Activated CD4-positive, CD25-positive, alpha-beta regulatory T cell treated with anti-CD3 and anti-CD28 coated beads, Interleukin-2, amount 50 U/mL, for 16 hours (primary cell): Measurements from ENCODE around the gene OR10A4.
"Not testable (repeated sequence)": the region's sequence is repeated elsewhere in the genome, so short reads cannot be mapped to it uniquely, and the experiment has no call there.

ENCODE experiments used
- DNase-seq: peaks from one replicate; pipeline ENCODE4 v3.0.0-alpha.2; 2020; ENCODE audit warnings: low read depth, low spot score

OR10A4 gene

GRCh38 chr11:6876325-6876724, at the start of gene OR10A4:
Gene OR10A4, plus strand, starts transcription at chr11:6876625. Its CDS starts 23 bp downstream, at chr11:6876648.
- no peak for DNase-seq

DNA sequence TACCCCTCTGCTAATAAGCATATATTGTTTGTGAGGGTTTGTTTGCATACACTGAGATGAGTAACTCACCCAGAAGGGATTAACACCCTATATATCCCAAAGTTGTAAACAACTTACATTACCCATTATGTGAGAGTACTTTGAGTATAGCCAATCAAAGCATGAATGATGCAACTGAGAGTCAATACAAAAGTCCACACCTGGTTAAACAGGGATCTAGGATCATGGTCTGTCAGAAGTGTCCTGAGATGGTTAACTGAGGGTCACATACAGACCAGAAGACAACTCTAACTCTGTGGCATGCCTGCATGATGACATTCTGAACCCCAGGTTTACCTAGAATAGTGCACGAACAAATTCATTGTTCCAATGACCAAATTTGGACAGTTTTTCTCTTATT, 48.3 kb upstream of the OR10A4 start:
- DNase-seq = no peak

- no peak for DNase-seq
These were observed 43.1 kb upstream of the OR10A4 start for GRCh38 chr11:6833356-6833755.

GRCh38 chr11:6834021-6834420, 42.4 kb upstream of the OR10A4 start:
- DNase-seq = no peak

GRCh38 chr11:6841694-6842093, 34.7 kb upstream of the OR10A4 start:
- DNase-seq = no peak

- DNase-seq = no peak
These were observed 32.8 kb upstream of the OR10A4 start for GRCh38 chr11:6843670-6844069.

GRCh38 chr11:6844356-6844755, 32.1 kb upstream of the OR10A4 start:
- DNase-seq = no peak

DNA sequence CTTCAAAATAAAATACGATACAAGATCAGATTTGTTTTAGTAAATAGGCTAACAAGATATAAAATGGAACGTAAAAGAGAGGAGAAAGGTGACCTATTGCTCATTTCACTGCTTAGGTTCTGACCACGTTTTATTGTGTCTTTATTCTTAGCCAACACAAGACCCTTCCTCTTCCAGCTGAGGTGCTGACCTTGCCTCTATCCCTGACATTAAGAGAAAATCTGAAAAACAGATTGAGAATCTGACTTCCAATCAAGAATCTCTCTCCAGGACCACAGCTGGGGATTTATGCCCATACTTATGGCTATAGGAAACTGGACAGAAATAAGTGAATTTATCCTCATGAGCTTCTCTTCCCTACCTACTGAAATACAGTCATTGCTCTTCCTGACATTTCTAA, 31.0 kb upstream of the OR10A4 start, which contains the start of gene OR10A5:
TSS of gene OR10A5 (plus strand) at position 301 of the 400 bp plus-strand sequence. CDS start at position 301, 0 bp downstream.
- no peak for DNase-seq

DNA sequence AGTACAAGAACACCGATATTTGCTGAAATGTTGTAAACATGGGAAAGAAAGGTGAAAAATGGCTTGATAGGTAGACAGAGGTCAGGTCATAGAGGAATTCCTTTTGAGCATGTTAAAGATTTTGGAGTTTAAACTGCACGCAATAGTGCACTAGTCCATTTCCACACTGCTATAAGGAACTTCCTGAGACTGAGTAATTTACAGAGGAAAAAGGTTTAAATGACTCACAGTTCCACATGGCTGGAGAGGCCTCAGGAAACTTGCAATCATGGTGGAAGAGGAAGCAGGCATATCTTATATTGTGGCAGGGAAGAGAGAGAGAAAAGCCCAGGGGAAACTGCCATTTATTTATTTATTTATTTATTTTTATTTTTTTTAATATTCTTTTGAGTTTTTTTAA, 25.9 kb upstream of the OR10A4 start:
- DNase-seq = no peak

GRCh38 chr11:6854801-6855200, 21.6 kb upstream of the OR10A4 start:
- not testable (repeated sequence) for DNase-seq

- DNase-seq = no peak
These were observed 20.4 kb upstream of the OR10A4 start for GRCh38 chr11:6855971-6856541.

GRCh38 chr11:6856871-6857270, 19.6 kb upstream of the OR10A4 start:
- no peak for DNase-seq

- DNase-seq = no peak
These were observed 13.5 kb upstream of the OR10A4 start, which contains the start of gene OR10A2 for GRCh38 chr11:6862961-6863360. Gene OR10A2, plus strand, starts transcription at chr11:6863057. Its CDS starts 6,698 bp downstream, at chr11:6869755.

GRCh38 chr11:6864438-6864837, 12.0 kb upstream of the OR10A4 start:
- no peak for DNase-seq

- DNase-seq = no peak
These were observed 5.1 kb upstream of the OR10A4 start for GRCh38 chr11:6871278-6871677.

GRCh38 chr11:6875761-6876160, 664 bp upstream of the OR10A4 start:
- no peak for DNase-seq

DNA sequence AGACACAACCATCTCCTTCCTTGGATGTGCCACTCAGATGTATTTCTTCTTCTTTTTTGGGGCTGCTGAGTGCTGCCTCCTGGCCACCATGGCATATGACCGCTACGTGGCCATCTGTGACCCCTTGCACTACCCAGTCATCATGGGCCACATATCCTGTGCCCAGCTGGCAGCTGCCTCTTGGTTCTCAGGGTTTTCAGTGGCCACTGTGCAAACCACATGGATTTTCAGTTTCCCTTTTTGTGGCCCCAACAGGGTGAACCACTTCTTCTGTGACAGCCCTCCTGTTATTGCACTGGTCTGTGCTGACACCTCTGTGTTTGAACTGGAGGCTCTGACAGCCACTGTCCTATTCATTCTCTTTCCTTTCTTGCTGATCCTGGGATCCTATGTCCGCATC, 489 bp downstream of the OR10A4 start:
- DNase-seq = no peak

GRCh38 chr11:6882751-6883150, 6.3 kb downstream of the OR10A4 start:
- DNase-seq = no peak

DNA sequence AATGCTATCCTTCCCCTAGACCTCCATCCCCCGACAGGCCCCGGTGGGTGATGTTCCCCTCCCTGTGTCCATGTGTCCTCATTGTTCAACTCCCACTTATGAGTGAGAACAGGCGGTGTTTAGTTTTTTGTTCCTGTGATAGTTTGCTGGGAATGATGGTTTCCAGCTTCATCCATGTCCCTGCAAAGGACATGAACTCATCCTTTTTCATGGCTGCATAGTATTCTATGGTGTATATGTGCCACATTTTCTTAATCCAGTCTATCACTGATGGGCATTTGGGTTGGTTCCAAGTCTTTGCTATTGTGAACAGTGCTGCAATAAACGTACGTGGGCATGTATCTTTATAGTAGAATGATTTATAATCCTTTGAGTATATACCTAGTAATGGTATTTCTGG, 11.3 kb downstream of the OR10A4 start:
- not testable (repeated sequence) for DNase-seq

- no peak for DNase-seq
These were observed 12.4 kb downstream of the OR10A4 start for GRCh38 chr11:6888830-6889229.

DNA sequence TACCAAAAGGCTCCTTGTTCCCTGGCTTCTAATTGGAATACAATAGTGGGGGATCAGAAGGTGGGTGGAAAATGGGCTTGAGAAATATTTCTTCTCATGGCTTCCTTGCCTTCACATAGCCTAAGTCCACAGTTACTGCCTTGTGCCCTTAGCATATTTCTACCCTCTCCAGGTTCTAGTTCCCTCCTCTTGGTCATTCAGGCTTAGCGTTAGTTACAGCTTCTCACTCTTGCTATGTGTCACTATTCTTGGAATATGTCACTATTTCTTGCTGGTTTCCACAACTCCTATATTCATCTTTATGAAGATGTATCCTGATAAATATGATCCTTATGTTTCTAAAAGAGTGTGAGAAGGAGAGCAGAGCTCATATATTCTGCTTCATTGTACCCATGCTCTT, 13.4 kb downstream of the OR10A4 start:
- no peak for DNase-seq

- no peak for DNase-seq
These were observed 16.0 kb downstream of the OR10A4 start, which contains the start of gene OR2D2 for GRCh38 chr11:6892400-6892799. Gene OR2D2, minus strand, starts transcription at chr11:6892500. Its CDS starts 0 bp downstream, at chr11:6892500.

DNA sequence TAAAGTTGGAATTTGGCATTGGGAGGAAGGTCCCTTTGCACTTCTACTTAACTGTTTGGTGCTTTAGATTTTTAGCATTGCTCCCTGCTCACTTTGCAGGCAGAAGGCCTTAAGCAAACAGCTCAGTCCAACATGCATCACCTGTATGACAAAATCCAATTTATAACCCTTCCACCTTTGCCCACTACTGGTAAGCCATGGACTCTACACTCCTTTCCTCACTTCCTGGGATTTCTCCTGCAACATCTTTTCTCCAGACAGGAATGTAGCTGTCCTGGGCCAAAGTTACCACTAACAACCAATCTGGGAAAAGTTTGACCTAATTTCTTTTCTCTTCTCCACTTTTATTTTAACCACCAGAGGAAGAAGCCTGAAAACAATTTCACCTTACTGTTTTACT, 17.7 kb downstream of the OR10A4 start:
- DNase-seq = no peak

DNA sequence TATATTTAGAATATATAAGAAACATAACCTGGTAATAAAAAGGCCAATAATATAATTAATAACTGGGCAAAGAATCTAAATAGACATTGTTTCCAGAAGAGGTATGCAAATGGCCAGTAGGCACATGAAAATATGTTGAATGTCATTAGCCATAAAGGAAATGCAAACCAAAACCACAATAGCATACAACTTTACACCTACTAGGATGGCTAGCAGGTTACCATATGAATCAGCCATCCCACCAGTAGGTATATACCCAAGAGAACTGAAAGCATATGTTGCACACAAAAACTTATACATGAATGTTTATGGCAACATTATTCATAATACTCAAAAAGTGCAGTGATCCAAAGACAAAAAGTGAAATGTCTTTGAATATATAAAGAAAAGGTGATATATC, 18.6 kb downstream of the OR10A4 start:
- no peak for DNase-seq
